ENCODE measurements around the gene CLOCK. TPM values are rescaled to one million over a fixed set of nuclear protein-coding genes. Genes with fewer than 3 reads are reported as not detected.
A peak's percentile ranks its signal among the peaks of the same experiment; 100 is the strongest.

The CLOCK gene
- total RNA-seq, 6 donors from 2014 or later: 10.2 to 39.6 (median 22.2) TPM

DNA sequence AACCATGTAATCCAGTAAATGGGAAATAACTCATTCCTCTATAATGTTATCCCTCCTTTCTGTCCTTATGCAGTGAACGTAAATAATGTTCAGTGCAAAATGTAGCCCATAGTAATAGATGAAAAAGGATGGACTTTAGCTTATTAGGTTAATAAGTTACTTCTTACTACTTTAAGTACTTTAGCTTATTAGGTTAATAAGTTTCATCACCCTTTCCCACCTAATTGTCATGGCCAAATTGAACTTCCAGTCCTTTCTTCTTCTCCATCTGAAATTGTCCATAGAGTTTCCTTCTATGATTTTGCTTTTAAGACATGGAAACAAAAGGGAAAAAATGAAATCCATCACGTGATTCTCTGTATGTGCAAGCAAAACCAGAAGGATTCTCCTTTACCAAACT, 166.1 kb downstream of the CLOCK start:
- H3K4me1 ChIP-seq: peaks cover 0 to 9% (median 5%) of the 10 kb centered on the region in 4 donors
- no peaks in the 10 kb centered on the region for H3K9me3 ChIP-seq
- H3K27me3 ChIP-seq: no peaks in the 10 kb centered on the region
- no peak overlapping the region for H3K27ac ChIP-seq
- WGBS, 2 donors: 80 to 85% methylated on average over 2 of the region's 2 CpGs
- no peak overlapping the region for H3K4me3 ChIP-seq
- ATAC-seq (ENCODE audit: low FRiP score in 2 of 2) (no peak), DNase-seq (no peak)
- H3K36me3 ChIP-seq: no peaks in the 10 kb centered on the region
- no peak for TF ChIP-seq POLR2A (IDR thresholded peaks at IDR 0.05)

DNA sequence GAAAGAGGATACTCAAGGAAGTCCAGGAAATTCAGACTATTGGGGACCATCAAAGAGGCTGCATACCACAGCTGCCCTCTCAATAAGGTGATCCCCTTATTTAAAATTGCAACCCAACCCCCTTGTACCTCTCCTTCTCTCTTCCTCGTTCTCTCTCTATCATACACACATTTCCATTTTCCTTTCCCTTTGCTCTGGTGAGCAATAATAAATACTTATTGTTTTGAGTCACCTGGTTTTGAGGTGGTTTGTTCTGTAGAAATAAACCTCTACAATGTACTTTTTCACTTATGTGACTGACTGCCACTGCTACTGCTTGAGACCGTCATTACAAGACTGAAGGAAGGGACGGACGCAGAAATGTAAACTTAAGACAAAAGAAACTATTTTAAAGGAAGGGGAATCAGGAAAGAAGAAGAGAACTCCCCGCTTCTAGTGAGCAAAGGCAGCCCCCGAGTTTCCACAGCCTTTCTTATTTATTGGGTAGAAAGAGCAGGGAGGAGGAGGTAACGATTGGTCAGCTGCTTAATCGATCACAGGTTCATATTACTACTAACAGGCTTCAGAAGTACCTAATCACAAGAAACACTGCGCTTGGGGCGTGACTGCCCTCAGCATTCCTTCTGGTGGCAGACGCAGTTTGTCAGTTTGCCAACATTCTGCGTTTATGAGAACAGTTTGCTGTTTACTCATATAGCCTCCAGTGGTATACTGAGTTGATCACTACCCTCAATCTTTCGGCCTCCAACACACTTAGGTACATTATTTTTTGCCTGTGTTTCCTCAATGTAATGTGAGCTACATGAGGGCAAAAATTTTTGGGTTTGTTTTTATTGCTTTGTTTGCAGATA, 167.9 kb downstream of the CLOCK start:
- 46 to 47% methylated on average over 13 of the region's 13 CpGs for WGBS, 2 donors
- DNase-seq (peak in 1 of 2 donors; percentile 61), ATAC-seq (ENCODE audit: low FRiP score in 2 of 2) (no peak)

More for the DNA sequence above, 167.9 kb downstream of the CLOCK start:
- Histone ChIP-seq H3K4me1 (peaks cover 0 to 9% (median 5%) of the 10 kb centered on the region in 4 donors), H3K36me3 (no peaks in the 10 kb centered on the region), H3K4me3 (peak overlapping the region in 2 of 4 donors; percentile 25 to 29), H3K27me3 (no peaks in the 10 kb centered on the region), H3K27ac (peak overlapping the region; percentile 44 to 56 (median 52)), H3K9me3 (no peaks in the 10 kb centered on the region)
- TF ChIP-seq POLR2AphosphoS5 (IDR thresholded peaks at IDR 0.05) (no peak), POLR2A (IDR thresholded peaks at IDR 0.05) (no peak), EP300 (IDR thresholded peaks at IDR 0.05) (no peak)
- TF ChIP-seq, protein P1, sequence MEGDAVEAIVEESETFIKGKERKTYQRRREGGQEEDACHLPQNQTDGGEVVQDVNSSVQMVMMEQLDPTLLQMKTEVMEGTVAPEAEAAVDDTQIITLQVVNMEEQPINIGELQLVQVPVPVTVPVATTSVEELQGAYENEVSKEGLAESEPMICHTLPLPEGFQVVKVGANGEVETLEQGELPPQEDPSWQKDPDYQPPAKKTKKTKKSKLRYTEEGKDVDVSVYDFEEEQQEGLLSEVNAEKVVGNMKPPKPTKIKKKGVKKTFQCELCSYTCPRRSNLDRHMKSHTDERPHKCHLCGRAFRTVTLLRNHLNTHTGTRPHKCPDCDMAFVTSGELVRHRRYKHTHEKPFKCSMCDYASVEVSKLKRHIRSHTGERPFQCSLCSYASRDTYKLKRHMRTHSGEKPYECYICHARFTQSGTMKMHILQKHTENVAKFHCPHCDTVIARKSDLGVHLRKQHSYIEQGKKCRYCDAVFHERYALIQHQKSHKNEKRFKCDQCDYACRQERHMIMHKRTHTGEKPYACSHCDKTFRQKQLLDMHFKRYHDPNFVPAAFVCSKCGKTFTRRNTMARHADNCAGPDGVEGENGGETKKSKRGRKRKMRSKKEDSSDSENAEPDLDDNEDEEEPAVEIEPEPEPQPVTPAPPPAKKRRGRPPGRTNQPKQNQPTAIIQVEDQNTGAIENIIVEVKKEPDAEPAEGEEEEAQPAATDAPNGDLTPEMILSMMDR (IDR thresholded peaks at IDR 0.05): no peak

Small RNA genes within 50 kb of the gene (small RNA-seq; reads per million reads assigned to genes)
- 0 reads per million in 4 donors for gene RF00019

Other genes starting within 250 kb of the CLOCK start
- 10 to 100 TPM in 4 of 6 donors, 1 to 10 TPM in 2; 7.2 to 21.4 (median 13.0) TPM for gene SRD5A3, start 200.7 kb downstream of the CLOCK start, total RNA-seq
- 100 to 1,000 TPM; 118 to 312 (median 231) TPM for gene TMEM165, start 151.0 kb downstream of the CLOCK start, total RNA-seq
- not detected for gene PDCL2, start 45.3 kb upstream of the CLOCK start, total RNA-seq
- 1 to 10 TPM in 3 of 6 donors, not detected in 3; 1.6 to 3.2 (median 2.3) TPM for gene NMU, start 89.4 kb upstream of the CLOCK start, total RNA-seq

All from upper lobe of left lung (tissue), 6 donors.